ENCODE data around the gene MPZL3. TPM values are rescaled to one million over a fixed set of nuclear protein-coding genes. Genes with fewer than 3 reads are reported as not detected.

MPZL3 gene
- total and polyA plus RNA-seq, 4 donors = 2.5 to 6.9 (median 3.5) TPM

- WGBS = 77% methylated on average over 1 of the region's 1 CpG
- no peak overlapping the region for H3K4me3 ChIP-seq (ENCODE audit: low read depth in 1 of 3, low read length in 3 of 3)
- no peaks in the 10 kb centered on the region for H3K27me3 ChIP-seq (ENCODE audit: control insufficient read depth in 4 of 4, insufficient read depth in 4 of 4, low read length in 3 of 4)
- no peak for DNase-seq (ENCODE audit: low spot score)
- H3K9ac ChIP-seq (ENCODE audit: low read depth in 1 of 2, low read length in 2 of 2) = no peak overlapping the region
- H3K27ac ChIP-seq (ENCODE audit: low read depth in 1 of 2, low read length in 2 of 2) = no peak overlapping the region
- TF ChIP-seq ATF3 (IDR thresholded peaks at IDR 0.05) (no peak), JUND (IDR thresholded peaks at IDR 0.05) (no peak), RXRA (IDR thresholded peaks at IDR 0.05) (no peak), FOXA2 (IDR thresholded peaks at IDR 0.05) (no peak), YY1 (IDR thresholded peaks at IDR 0.05) (no peak)
- TF ChIP-seq, protein P1, sequence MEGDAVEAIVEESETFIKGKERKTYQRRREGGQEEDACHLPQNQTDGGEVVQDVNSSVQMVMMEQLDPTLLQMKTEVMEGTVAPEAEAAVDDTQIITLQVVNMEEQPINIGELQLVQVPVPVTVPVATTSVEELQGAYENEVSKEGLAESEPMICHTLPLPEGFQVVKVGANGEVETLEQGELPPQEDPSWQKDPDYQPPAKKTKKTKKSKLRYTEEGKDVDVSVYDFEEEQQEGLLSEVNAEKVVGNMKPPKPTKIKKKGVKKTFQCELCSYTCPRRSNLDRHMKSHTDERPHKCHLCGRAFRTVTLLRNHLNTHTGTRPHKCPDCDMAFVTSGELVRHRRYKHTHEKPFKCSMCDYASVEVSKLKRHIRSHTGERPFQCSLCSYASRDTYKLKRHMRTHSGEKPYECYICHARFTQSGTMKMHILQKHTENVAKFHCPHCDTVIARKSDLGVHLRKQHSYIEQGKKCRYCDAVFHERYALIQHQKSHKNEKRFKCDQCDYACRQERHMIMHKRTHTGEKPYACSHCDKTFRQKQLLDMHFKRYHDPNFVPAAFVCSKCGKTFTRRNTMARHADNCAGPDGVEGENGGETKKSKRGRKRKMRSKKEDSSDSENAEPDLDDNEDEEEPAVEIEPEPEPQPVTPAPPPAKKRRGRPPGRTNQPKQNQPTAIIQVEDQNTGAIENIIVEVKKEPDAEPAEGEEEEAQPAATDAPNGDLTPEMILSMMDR (IDR thresholded peaks at IDR 0.05; ENCODE audit: low read depth, low read length, missing input control) = no peak
- H3K4me1 ChIP-seq (ENCODE audit: control insufficient read depth in 4 of 4, insufficient read depth in 4 of 4, low read length in 3 of 4) = peaks cover 5 to 12% (median 8%) of the 10 kb centered on the region in 4 donors
- H3K9me3 ChIP-seq (ENCODE audit: control insufficient read depth in 4 of 4, low read length in 3 of 4) = no peaks in the 10 kb centered on the region
- H3K36me3 ChIP-seq (ENCODE audit: control insufficient read depth in 4 of 4, insufficient read depth in 3 of 4, low read depth in 1 of 4, low read length in 3 of 4) = peaks cover 0 to 6% (median 3%) of the 10 kb centered on the region in 4 donors
Observed at GRCh38 chr11:118265954-118266353, 13.8 kb upstream of the MPZL3 start.

DNA sequence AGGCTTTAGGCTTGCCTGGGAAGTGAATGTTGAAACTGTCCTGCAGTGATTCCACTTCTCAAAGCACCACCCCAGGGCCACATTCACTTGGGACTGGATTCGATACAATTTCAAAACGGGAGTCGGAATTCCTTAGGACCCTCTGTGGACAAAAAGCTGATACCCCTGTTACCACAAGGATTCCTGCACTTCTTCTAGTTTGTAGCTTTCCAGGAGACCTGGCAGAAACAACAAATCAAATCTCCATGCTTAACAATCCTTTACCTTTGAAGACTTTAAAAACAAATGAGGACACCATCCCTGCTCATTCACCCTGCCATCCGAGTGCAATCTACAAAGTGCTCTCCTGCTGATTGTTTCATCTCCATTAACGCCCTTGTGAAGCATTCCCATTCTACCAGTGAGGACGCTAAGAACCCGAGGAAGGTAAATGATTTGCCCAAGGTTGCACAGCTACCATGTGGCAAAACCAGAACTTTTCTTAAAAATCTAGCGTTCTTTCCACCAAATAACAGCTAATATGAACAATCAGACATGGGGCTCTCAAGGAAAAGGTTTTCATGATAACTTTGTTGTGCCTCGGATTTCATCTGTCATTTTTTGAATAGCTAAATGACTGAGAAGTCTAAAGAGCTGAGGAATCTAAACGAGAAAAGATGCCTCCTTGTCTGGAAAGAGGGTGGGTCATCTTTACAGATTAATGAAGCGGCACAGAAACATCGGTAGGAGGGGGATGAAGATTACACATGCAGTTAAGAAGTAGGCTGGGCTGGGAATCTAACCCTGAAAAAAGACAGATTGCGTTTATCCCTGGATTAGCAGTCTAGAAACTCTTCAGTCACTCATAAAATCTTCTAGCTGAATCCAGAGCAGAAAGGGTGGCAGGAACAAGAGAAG lies 12.7 kb upstream of the MPZL3 start:
- H3K9ac ChIP-seq (ENCODE audit: low read depth in 1 of 2, low read length in 2 of 2) = peak overlapping the region in 1 of 2 donors; percentile 37
- H3K27ac ChIP-seq (ENCODE audit: low read depth in 1 of 2, low read length in 2 of 2) = peak overlapping the region; percentile 80 to 93
- peak overlapping the region in 1 of 3 donors; percentile 65 for H3K4me3 ChIP-seq (ENCODE audit: low read depth in 1 of 3, low read length in 3 of 3)
- 66% methylated on average over 13 of the region's 13 CpGs for WGBS
- no peak for DNase-seq (ENCODE audit: low spot score)
- TF ChIP-seq TAF1 (conservative IDR thresholded peaks at IDR 0.05) = peak; percentile 37
- TF ChIP-seq, protein P2, sequence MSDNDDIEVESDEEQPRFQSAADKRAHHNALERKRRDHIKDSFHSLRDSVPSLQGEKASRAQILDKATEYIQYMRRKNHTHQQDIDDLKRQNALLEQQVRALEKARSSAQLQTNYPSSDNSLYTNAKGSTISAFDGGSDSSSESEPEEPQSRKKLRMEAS (IDR thresholded peaks at IDR 0.05) = no peak
- TF ChIP-seq JUND (IDR thresholded peaks at IDR 0.05) = no peak
- peaks cover 2 to 14% (median 6%) of the 10 kb centered on the region in 4 donors for H3K36me3 ChIP-seq (ENCODE audit: control insufficient read depth in 4 of 4, insufficient read depth in 3 of 4, low read depth in 1 of 4, low read length in 3 of 4)
- H3K4me1 ChIP-seq (ENCODE audit: control insufficient read depth in 4 of 4, insufficient read depth in 4 of 4, low read length in 3 of 4) = peaks cover 5 to 12% (median 8%) of the 10 kb centered on the region in 4 donors
- no peaks in the 10 kb centered on the region for H3K27me3 ChIP-seq (ENCODE audit: control insufficient read depth in 4 of 4, insufficient read depth in 4 of 4, low read length in 3 of 4)
- H3K9me3 ChIP-seq (ENCODE audit: control insufficient read depth in 4 of 4, low read length in 3 of 4) = no peaks in the 10 kb centered on the region

DNA sequence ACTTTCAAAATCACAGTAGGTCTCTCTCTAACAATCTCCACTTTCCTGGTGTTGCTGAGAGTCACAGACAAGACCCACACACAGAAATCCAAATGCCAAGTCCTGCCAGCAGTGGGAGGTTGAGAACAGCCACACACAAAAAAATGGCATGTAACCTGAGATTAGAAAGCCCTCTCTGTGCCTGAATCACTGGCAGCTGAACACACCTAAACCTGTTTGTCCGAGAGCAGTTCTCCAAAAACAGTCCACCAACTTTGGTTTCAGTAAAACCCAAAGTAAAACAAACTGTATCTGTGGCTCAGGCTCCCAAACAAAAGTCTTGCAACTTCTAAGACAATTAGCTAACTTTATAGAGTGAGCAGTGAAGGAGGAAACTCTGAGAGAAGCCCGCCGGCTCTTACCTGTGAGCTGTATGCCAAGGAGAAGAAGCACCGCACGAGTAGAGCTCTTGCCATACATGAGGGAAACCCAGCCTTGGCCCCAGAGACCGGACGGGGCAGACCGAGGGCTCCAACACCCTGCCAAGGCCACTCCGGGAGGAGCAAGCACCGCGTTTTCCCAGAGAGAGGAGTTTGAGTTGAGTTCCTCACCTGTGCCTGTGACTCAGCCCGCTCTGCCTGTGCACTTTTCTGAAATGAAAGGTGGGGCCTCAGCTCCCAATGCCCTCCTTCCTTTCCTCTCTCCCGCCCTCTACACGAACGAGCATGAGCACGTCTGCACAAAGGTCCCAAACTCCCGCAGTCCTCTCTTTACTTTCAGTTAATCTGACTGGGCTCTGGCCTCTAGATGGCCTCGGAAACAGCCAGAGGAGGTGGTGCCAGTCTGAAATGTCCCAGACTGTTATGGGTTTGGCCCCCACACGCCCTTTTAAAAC lies 11.8 kb upstream of the MPZL3 start, which contains the start of gene MPZL2:
Gene MPZL2 (minus strand): TSS at position 603 of the 874 bp plus-strand sequence. CDS start 144 bp downstream, at position 459.
- peak; percentile 56 for DNase-seq (ENCODE audit: low spot score)
- Histone ChIP-seq H3K9me3 (ENCODE audit: control insufficient read depth in 4 of 4, low read length in 3 of 4) (no peaks in the 10 kb centered on the region), H3K4me3 (ENCODE audit: low read depth in 1 of 3, low read length in 3 of 3) (peak within 1 kb of the TSS; percentile 65 to 74 (median 65)), H3K4me1 (ENCODE audit: control insufficient read depth in 4 of 4, insufficient read depth in 4 of 4, low read length in 3 of 4) (peaks cover 5 to 12% (median 8%) of the 10 kb centered on the region in 4 donors), H3K27me3 (ENCODE audit: control insufficient read depth in 4 of 4, insufficient read depth in 4 of 4, low read length in 3 of 4) (no peaks in the 10 kb centered on the region), H3K27ac (ENCODE audit: low read depth in 1 of 2, low read length in 2 of 2) (peak within 1 kb of the TSS; percentile 80 to 93), H3K9ac (ENCODE audit: low read depth in 1 of 2, low read length in 2 of 2) (peak within 1 kb of the TSS; percentile 67 to 80), H3K36me3 (ENCODE audit: control insufficient read depth in 4 of 4, insufficient read depth in 3 of 4, low read depth in 1 of 4, low read length in 3 of 4) (peaks cover 2 to 15% (median 8%) of the 10 kb centered on the region in 4 donors)
- 5% methylated on average over 19 of the region's 19 CpGs for WGBS
- TF ChIP-seq, protein P1 (IDR thresholded peaks at IDR 0.05; ENCODE audit: low read depth, low read length, missing input control) = no peak
- TF ChIP-seq RAD21 (IDR thresholded peaks at IDR 0.05) (peak; percentile 61 to 72), FOXA2 (IDR thresholded peaks at IDR 0.05) (no peak), YY1 (IDR thresholded peaks at IDR 0.05) (peak; percentile 76), GABPA (IDR thresholded peaks at IDR 0.05 in 1 of 2, conservative IDR thresholded peaks at IDR 0.05 in 1 of 2) (peak in 1 of 2 donors; percentile 63), FOXA1 (IDR thresholded peaks at IDR 0.05) (peak; percentile 41), RXRA (IDR thresholded peaks at IDR 0.05) (peak; percentile 74 to 81), HNF4A (conservative IDR thresholded peaks at IDR 0.05) (peak; percentile 69), EGR1 (IDR thresholded peaks at IDR 0.05; ENCODE audit: low read depth in 2 of 2) (no peak), ATF3 (IDR thresholded peaks at IDR 0.05) (no peak)
- TF ChIP-seq, protein P2 (IDR thresholded peaks at IDR 0.05) = peak; percentile 68

Measured in liver (tissue), 9 donors.